ENCODE results near the gene CLDN1. TPM values are rescaled to one million over a fixed set of nuclear protein-coding genes. Genes with fewer than 3 reads are reported as not detected.

Gene CLDN1
- total RNA-seq, 1 donor from 2014 or later = 0.10 TPM

- DNase-seq (ENCODE audit: low spot score) = no peak
Observed at GRCh38 chr3:190333961-190334360, 11.7 kb upstream of the CLDN1 start.

GRCh38 chr3:190330936-190331734 lies 8.9 kb upstream of the CLDN1 start:
- DNase-seq (ENCODE audit: low spot score) = no peak

GRCh38 chr3:190326930-190327329 lies 4.7 kb upstream of the CLDN1 start:
- no peak for DNase-seq (ENCODE audit: low spot score)

- DNase-seq (ENCODE audit: low spot score) = no peak
Observed at GRCh38 chr3:190326361-190326760, 4.1 kb upstream of the CLDN1 start.

- no peak for DNase-seq (ENCODE audit: low spot score)
Observed at GRCh38 chr3:190325923-190326322, 3.7 kb upstream of the CLDN1 start.

- no peak for DNase-seq (ENCODE audit: low spot score)
Observed at GRCh38 chr3:190323246-190323626, 990 bp upstream of the CLDN1 start.

- no peak for DNase-seq (ENCODE audit: low spot score)
Observed at GRCh38 chr3:190322604-190323245, 479 bp upstream of the CLDN1 start.

GRCh38 chr3:190320594-190321362 lies 1.5 kb downstream of the CLDN1 start:
- no peak for DNase-seq (ENCODE audit: low spot score)

GRCh38 chr3:190319660-190320059 lies 2.6 kb downstream of the CLDN1 start:
- no peak for DNase-seq (ENCODE audit: low spot score)

- DNase-seq (ENCODE audit: low spot score) = no peak
Observed at GRCh38 chr3:190318666-190319065, 3.6 kb downstream of the CLDN1 start.

GRCh38 chr3:190314741-190315140 lies 7.5 kb downstream of the CLDN1 start:
- DNase-seq (ENCODE audit: low spot score) = no peak

GRCh38 chr3:190309414-190309813 lies 12.8 kb downstream of the CLDN1 start:
- DNase-seq (ENCODE audit: low spot score) = no peak

GRCh38 chr3:190308154-190308553 lies 14.1 kb downstream of the CLDN1 start:
- DNase-seq (ENCODE audit: low spot score) = no peak

- DNase-seq (ENCODE audit: low spot score) = no peak
Observed at GRCh38 chr3:190307164-190307545, 15.1 kb downstream of the CLDN1 start.

- DNase-seq (ENCODE audit: low spot score) = no peak
Observed at GRCh38 chr3:190306513-190307163, 15.6 kb downstream of the CLDN1 start.

- DNase-seq (ENCODE audit: low spot score) = no peak
Observed at GRCh38 chr3:190306026-190306425, 16.2 kb downstream of the CLDN1 start.

- no peak for DNase-seq (ENCODE audit: low spot score)
Observed at GRCh38 chr3:190305406-190305805, 16.8 kb downstream of the CLDN1 start.

- DNase-seq (ENCODE audit: low spot score) = no peak
Observed at GRCh38 chr3:190303884-190304283, 18.4 kb downstream of the CLDN1 start.

GRCh38 chr3:190302212-190302867 lies 19.9 kb downstream of the CLDN1 start:
- DNase-seq (ENCODE audit: low spot score) = no peak

- DNase-seq (ENCODE audit: low spot score) = no peak
Observed at GRCh38 chr3:190301591-190301990, 20.7 kb downstream of the CLDN1 start.

- no peak for DNase-seq (ENCODE audit: low spot score)
Observed at GRCh38 chr3:190299969-190300368, 22.3 kb downstream of the CLDN1 start.

All from mesenteric fat pad (tissue), 1 donor.